Thoracic aorta (tissue), 2 donors: ENCODE results near the gene VAT1L. TPM values are rescaled to one million over a fixed set of nuclear protein-coding genes. Genes with fewer than 3 reads are reported as not detected.

Experiments used
- ATAC-seq: fragments of 150-250 bp; one replicate; pipeline ENCODE4 v1.8.0; 2017; ENCODE audit warnings: low read depth; ENCODE audit not compliant: insufficient number of reproducible peaks, low FRiP score
- DNase-seq: peaks from one replicate; pipeline ENCODE4 v3.0.0-alpha.2; 2020; ENCODE audit warnings: low spot score
- H3K27ac ChIP-seq, 2 donors: fragments of 200-600 bp; sonication (generic); 1 replicate in 1 of 2; 2 replicates in 1 of 2; pipeline ENCODE4 v1.5.1; 2016; ENCODE audit warnings: mild to moderate bottlenecking in 2 of 2, moderate library complexity in 2 of 2
- H3K27me3 ChIP-seq: fragments of 200-600 bp; sonication (generic); replicated peaks from 2 replicates; pipeline ENCODE4 v1.6.0; 2016; ENCODE audit warnings: mild to moderate bottlenecking; ENCODE audit not compliant: insufficient read depth
- H3K36me3 ChIP-seq: fragments of 200-600 bp; sonication (generic); one replicate; pipeline ENCODE4 v1.5.1; 2016
- H3K4me1 ChIP-seq, 2 donors: fragments of 200-600 bp; sonication (generic); 1 replicate in 1 of 2; 2 replicates in 1 of 2; pipeline versions ENCODE4 v1.5.1 to v1.6.0; 2016; ENCODE audit warnings: low read depth in 2 of 2, mild to moderate bottlenecking in 1 of 2; ENCODE audit not compliant: control insufficient read depth in 1 of 2
- H3K4me3 ChIP-seq: fragments of 200-600 bp; sonication (generic); 2 replicates; pipeline ENCODE4 v1.5.1; 2016; ENCODE audit warnings: mild to moderate bottlenecking
- H3K9me3 ChIP-seq: fragments of 200-600 bp; sonication (generic); 2 replicates; pipeline ENCODE4 v1.5.1; 2016
- CTCF ChIP-seq: fragments of 200-600 bp; sonication (generic); IDR thresholded peaks from one replicate; pipeline ENCODE4 v1.5.1; 2019; ENCODE audit warnings: antibody characterized with exemption
- total RNA-seq, 2 donors: library from RNA; depleted of rRNA; stranded (reverse); fragments of >200 nt; gene quantifications; one replicate each; pipeline versions ENCODE4 v1.1.0 to v1.2.3, GENCODE V29; 2016

VAT1L gene
- total RNA-seq, 2 donors from 2014 or later, result 10.4 to 27.1 TPM

GRCh38 chr16:77825196-77825595, 36.8 kb downstream of the VAT1L start:
- Histone ChIP-seq H3K27me3 (no peaks in the 10 kb centered on the region), H3K36me3 (no peaks in the 10 kb centered on the region), H3K4me3 (no peak overlapping the region), H3K9me3 (no peaks in the 10 kb centered on the region), H3K4me1 (peaks cover 3 to 9% of the 10 kb centered on the region in 2 donors), H3K27ac (no peak overlapping the region)
- no peak for ATAC-seq
- no peak for TF ChIP-seq CTCF
- no peak for DNase-seq

GRCh38 chr16:77827032-77827431, 38.7 kb downstream of the VAT1L start:
- Histone ChIP-seq H3K36me3 (no peaks in the 10 kb centered on the region), H3K27ac (no peak overlapping the region), H3K9me3 (no peaks in the 10 kb centered on the region), H3K27me3 (no peaks in the 10 kb centered on the region), H3K4me1 (peaks cover 3 to 9% of the 10 kb centered on the region in 2 donors), H3K4me3 (no peak overlapping the region)
- ATAC-seq, result no peak
- DNase-seq, result no peak
- no peak for TF ChIP-seq CTCF

- DNase-seq (no peak), ATAC-seq (no peak)
- H3K4me1 ChIP-seq, result peaks cover 4 to 15% of the 10 kb centered on the region in 2 donors
- no peak overlapping the region for H3K4me3 ChIP-seq
- H3K9me3 ChIP-seq, result no peaks in the 10 kb centered on the region
- H3K27ac ChIP-seq, result no peak overlapping the region
- TF ChIP-seq CTCF, result no peak
- no peaks in the 10 kb centered on the region for H3K36me3 ChIP-seq
- no peaks in the 10 kb centered on the region for H3K27me3 ChIP-seq
Observed at GRCh38 chr16:77833921-77834634, 45.7 kb downstream of the VAT1L start.

- DNase-seq (no peak), ATAC-seq (no peak)
- H3K4me1 ChIP-seq, result peaks cover 4 to 15% of the 10 kb centered on the region in 2 donors
- H3K36me3 ChIP-seq, result no peaks in the 10 kb centered on the region
- H3K4me3 ChIP-seq, result no peak overlapping the region
- H3K9me3 ChIP-seq, result no peaks in the 10 kb centered on the region
- H3K27me3 ChIP-seq, result no peaks in the 10 kb centered on the region
- no peak overlapping the region for H3K27ac ChIP-seq
- TF ChIP-seq CTCF, result no peak
Observed at GRCh38 chr16:77834635-77835540, 46.5 kb downstream of the VAT1L start.

GRCh38 chr16:77836801-77837200, 48.4 kb downstream of the VAT1L start:
- H3K27me3 ChIP-seq, result no peaks in the 10 kb centered on the region
- H3K27ac ChIP-seq, result no peak overlapping the region
- peaks cover 4 to 15% of the 10 kb centered on the region in 2 donors for H3K4me1 ChIP-seq
- H3K4me3 ChIP-seq, result no peak overlapping the region
- no peak for DNase-seq
- H3K9me3 ChIP-seq, result no peaks in the 10 kb centered on the region
- H3K36me3 ChIP-seq, result no peaks in the 10 kb centered on the region
- no peak for ATAC-seq
- TF ChIP-seq CTCF, result no peak
